Measurements from ENCODE around the gene MYO5B. TPM values are rescaled to one million over a fixed set of nuclear protein-coding genes. Genes with fewer than 3 reads are reported as not detected.

MYO5B gene
- total RNA-seq, 1 donor from 2014 or later = 1.5 TPM

DNA sequence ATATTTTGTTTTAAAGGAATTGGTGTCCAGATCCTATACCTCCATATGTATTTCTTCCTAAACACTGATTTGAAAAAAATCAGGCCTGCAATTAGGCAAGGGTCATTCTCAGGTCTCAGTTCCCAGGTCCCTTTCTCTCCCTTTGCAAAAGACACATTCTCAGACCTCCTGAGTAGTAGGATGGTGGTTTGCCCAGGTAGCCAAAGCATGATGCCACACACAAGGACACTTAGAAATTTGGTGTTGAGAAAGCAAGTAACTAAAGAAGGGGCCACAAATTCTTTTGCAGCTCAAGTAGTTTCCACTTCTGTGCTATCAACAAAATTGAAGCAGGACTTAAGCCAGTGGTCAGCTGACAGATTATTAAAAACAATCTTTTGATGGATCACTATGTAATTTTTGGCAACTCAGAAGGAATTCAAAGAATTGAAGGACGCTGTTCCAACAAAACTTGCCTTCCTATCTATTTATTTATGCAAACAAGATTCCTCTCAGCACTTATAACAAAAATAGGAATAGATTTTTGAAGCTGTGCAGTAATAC, 6.6 kb upstream of the MYO5B start:
- Mint-ChIP-seq H3K4me1 (ENCODE audit: unreplicated experiment) (no peaks in the 10 kb centered on the region), H3K9me3 (ENCODE audit: unreplicated experiment) (no peaks in the 10 kb centered on the region), H3K36me3 (ENCODE audit: low read depth, unreplicated experiment) (no peaks in the 10 kb centered on the region), H3K27me3 (ENCODE audit: unreplicated experiment) (peaks cover 2% of the 10 kb centered on the region), H3K27ac (ENCODE audit: unreplicated experiment) (no peak overlapping the region), H3K4me3 (ENCODE audit: unreplicated experiment) (no peak overlapping the region)
- TF ChIP-seq, protein P1, sequence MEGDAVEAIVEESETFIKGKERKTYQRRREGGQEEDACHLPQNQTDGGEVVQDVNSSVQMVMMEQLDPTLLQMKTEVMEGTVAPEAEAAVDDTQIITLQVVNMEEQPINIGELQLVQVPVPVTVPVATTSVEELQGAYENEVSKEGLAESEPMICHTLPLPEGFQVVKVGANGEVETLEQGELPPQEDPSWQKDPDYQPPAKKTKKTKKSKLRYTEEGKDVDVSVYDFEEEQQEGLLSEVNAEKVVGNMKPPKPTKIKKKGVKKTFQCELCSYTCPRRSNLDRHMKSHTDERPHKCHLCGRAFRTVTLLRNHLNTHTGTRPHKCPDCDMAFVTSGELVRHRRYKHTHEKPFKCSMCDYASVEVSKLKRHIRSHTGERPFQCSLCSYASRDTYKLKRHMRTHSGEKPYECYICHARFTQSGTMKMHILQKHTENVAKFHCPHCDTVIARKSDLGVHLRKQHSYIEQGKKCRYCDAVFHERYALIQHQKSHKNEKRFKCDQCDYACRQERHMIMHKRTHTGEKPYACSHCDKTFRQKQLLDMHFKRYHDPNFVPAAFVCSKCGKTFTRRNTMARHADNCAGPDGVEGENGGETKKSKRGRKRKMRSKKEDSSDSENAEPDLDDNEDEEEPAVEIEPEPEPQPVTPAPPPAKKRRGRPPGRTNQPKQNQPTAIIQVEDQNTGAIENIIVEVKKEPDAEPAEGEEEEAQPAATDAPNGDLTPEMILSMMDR (IDR thresholded peaks at IDR 0.05; ENCODE audit: unreplicated experiment) = no peak
- no peak for DNase-seq (ENCODE audit: low spot score)

DNA sequence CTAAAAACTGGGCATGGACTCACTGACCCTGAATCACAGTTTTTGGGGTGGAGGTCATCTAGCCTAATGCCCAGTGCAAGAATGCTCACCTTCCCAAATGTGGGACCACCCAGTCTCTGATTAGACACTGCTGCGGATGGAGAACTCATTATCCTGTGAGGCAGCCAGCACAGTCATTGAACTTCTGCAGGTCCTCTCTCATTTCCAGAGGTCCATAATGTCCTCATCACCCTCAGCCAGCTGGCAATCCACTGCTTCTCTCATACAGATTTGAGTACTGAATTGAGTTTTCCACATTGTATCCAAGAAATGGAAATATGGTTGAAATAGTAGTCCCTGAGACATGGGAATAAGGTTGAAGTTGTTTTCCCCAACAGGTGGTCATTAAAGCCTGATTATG, 5.0 kb upstream of the MYO5B start:
- no peak for DNase-seq (ENCODE audit: low spot score)
- Mint-ChIP-seq H3K27me3 (ENCODE audit: unreplicated experiment) (peaks cover 12% of the 10 kb centered on the region), H3K27ac (ENCODE audit: unreplicated experiment) (no peak overlapping the region), H3K4me3 (ENCODE audit: unreplicated experiment) (no peak overlapping the region), H3K4me1 (ENCODE audit: unreplicated experiment) (no peaks in the 10 kb centered on the region), H3K9me3 (ENCODE audit: unreplicated experiment) (no peaks in the 10 kb centered on the region), H3K36me3 (ENCODE audit: low read depth, unreplicated experiment) (no peaks in the 10 kb centered on the region)
- TF ChIP-seq, protein P1 (IDR thresholded peaks at IDR 0.05; ENCODE audit: unreplicated experiment) = no peak

DNA sequence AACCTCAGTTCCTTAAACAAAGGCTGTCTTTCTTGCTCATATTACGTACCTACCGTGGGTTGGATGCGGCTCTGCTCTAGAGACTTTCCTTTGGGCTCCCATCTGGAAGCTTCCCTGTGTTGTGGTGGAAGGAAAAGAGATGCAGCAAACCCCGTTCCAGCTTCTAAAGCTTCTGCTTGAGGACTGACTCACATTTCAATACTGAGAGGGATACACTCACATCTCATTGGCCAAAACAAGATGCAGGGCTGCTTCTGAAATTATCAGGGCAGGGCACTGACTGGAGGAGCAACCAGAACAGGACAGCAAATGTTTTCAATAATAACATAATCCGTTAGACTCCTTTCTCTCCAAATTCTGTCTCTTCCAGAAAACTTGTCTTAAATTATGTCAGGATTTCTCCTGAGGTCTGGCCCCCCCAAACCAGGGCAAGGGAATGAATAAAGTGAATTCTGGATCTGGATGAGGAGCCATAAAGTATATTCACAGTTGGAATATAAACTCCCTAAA, 4.5 kb upstream of the MYO5B start:
- H3K9me3 Mint-ChIP-seq (ENCODE audit: unreplicated experiment) = no peaks in the 10 kb centered on the region

DNA sequence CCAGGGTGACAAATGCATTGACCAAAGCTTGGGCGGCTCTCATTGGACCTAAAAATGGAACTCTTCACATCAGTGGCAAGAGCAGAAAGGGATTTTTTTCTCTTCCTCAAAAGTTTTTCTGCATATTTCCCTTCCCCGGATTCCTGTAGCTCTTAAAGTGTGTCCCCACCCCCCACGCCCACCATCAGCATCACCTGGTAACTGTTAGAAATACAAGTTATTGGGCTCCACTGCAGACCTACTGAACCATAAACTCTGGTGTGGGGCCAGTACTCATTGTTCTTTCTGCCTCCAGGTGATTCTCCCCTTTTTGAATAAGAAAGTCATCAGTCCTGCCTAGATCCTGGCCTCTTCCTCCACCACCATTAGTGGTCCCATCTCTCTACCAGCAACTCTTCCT, 1.3 kb upstream of the MYO5B start:
- H3K36me3 Mint-ChIP-seq (ENCODE audit: low read depth, unreplicated experiment) = no peaks in the 10 kb centered on the region
- no peak overlapping the region for H3K4me3 Mint-ChIP-seq (ENCODE audit: unreplicated experiment)
- H3K27me3 Mint-ChIP-seq (ENCODE audit: unreplicated experiment) = peaks cover 18% of the 10 kb centered on the region

More for the DNA sequence above, 4.5 kb upstream of the MYO5B start:
- no peak overlapping the region for H3K27ac Mint-ChIP-seq (ENCODE audit: unreplicated experiment)
- H3K4me3 Mint-ChIP-seq (ENCODE audit: unreplicated experiment) = no peak overlapping the region
- H3K4me1 Mint-ChIP-seq (ENCODE audit: unreplicated experiment) = no peaks in the 10 kb centered on the region
- DNase-seq (ENCODE audit: low spot score) = no peak
- TF ChIP-seq, protein P1 (IDR thresholded peaks at IDR 0.05; ENCODE audit: unreplicated experiment) = no peak
- peaks cover 12% of the 10 kb centered on the region for H3K27me3 Mint-ChIP-seq (ENCODE audit: unreplicated experiment)
- H3K36me3 Mint-ChIP-seq (ENCODE audit: low read depth, unreplicated experiment) = no peaks in the 10 kb centered on the region

DNA sequence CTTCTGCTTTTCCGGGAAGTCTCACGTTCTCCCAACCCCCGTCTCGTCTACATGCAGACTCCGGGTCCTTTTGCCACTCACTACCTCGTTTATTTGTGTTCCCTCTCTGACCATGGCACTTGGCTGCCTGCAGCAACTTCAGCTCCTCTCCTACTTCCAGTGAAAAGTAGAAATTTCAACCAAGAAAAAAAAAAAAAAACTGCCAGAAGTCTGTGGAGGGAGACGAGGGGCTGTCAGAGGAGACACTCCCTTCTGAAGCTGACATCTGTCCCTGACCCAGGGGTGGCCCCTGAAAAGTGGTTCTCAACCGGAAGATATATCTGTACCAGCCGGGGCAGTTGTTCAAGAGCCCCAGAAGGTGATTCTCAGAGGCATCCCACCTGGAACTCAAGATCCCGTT, 742 bp upstream of the MYO5B start:
- Mint-ChIP-seq H3K4me1 (ENCODE audit: unreplicated experiment) (peaks cover 4% of the 10 kb centered on the region), H3K27me3 (ENCODE audit: unreplicated experiment) (peaks cover 18% of the 10 kb centered on the region), H3K36me3 (ENCODE audit: low read depth, unreplicated experiment) (no peaks in the 10 kb centered on the region), H3K9me3 (ENCODE audit: unreplicated experiment) (no peaks in the 10 kb centered on the region), H3K27ac (ENCODE audit: unreplicated experiment) (no peak overlapping the region), H3K4me3 (ENCODE audit: unreplicated experiment) (peak overlapping the region; percentile 12)
- TF ChIP-seq, protein P1 (IDR thresholded peaks at IDR 0.05; ENCODE audit: unreplicated experiment) = no peak
- DNase-seq (ENCODE audit: low spot score) = no peak

More for the DNA sequence above, 1.3 kb upstream of the MYO5B start:
- Mint-ChIP-seq H3K9me3 (ENCODE audit: unreplicated experiment) (no peaks in the 10 kb centered on the region), H3K4me1 (ENCODE audit: unreplicated experiment) (peaks cover 4% of the 10 kb centered on the region), H3K27ac (ENCODE audit: unreplicated experiment) (no peak overlapping the region)
- DNase-seq (ENCODE audit: low spot score) = no peak
- TF ChIP-seq, protein P1 (IDR thresholded peaks at IDR 0.05; ENCODE audit: unreplicated experiment) = no peak
